Subcutaneous abdominal adipose tissue (tissue), 5 donors: ENCODE data around the gene TMEM121B.

Experiments used
- H3K27ac ChIP-seq: one replicate; pipeline ENCODE4 v1.7.0; 2013; ENCODE audit warnings: low read depth, mild to moderate bottlenecking, inconsistent platforms, low read length, moderate library complexity
- H3K27me3 ChIP-seq, 5 donors: one replicate each; pipeline ENCODE4 v1.7.0; 2013; ENCODE audit warnings: low read length in 5 of 5, inconsistent platforms in 1 of 5; ENCODE audit not compliant: control insufficient read depth in 5 of 5, insufficient read depth in 4 of 5
- H3K36me3 ChIP-seq, 5 donors: one replicate each; pipeline ENCODE4 v1.7.0; 2013; ENCODE audit warnings: low read length in 5 of 5; ENCODE audit not compliant: control insufficient read depth in 5 of 5, insufficient read depth in 5 of 5
- H3K4me1 ChIP-seq, 5 donors: one replicate each; pipeline ENCODE4 v1.7.0; 2013; ENCODE audit warnings: low read length in 5 of 5, mild to moderate bottlenecking in 3 of 5, moderate library complexity in 1 of 5; ENCODE audit not compliant: control insufficient read depth in 5 of 5, insufficient read depth in 5 of 5
- H3K4me3 ChIP-seq, 5 donors: one replicate each; pipeline ENCODE4 v1.7.0; 2013; ENCODE audit warnings: low read length in 5 of 5, low read depth in 1 of 5
- H3K9ac ChIP-seq, 5 donors: one replicate each; pipeline ENCODE4 v1.7.0; 2013; ENCODE audit warnings: low read length in 5 of 5, mild to moderate bottlenecking in 4 of 5, moderate library complexity in 3 of 5
- H3K9me3 ChIP-seq, 5 donors: one replicate each; pipeline ENCODE4 v1.7.0; 2013; ENCODE audit warnings: low read length in 5 of 5; ENCODE audit not compliant: control insufficient read depth in 5 of 5
- donor health status: healthy.
- donor health status: healthy.
- donor health status: healthy.
- donor health status: healthy.
- donor health status: healthy.

The TMEM121B gene

DNA sequence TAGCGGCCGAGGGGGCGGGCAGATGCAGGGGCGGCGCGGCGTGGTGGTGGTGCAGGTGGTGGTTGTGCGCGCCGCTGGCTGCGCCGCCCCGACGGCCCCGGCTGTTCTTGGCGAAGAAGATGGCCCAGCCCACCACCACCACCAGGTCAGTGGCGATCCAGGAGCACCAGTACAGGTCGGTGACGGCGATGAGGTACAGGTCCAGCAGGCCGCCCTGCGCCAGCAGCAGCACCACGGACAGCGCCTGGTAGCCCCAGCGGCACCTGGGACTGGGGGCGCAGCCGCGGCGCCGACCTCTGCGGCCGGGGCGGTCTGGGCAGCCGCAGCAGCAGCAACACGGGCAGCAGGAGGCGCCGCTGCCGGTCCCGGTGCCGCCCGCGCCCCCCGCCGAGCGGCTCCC, 879 bp downstream of the TMEM121B start:
- peaks cover 7 to 23% (median 15%) of the 10 kb centered on the region in 5 donors for H3K27me3 ChIP-seq

DNA sequence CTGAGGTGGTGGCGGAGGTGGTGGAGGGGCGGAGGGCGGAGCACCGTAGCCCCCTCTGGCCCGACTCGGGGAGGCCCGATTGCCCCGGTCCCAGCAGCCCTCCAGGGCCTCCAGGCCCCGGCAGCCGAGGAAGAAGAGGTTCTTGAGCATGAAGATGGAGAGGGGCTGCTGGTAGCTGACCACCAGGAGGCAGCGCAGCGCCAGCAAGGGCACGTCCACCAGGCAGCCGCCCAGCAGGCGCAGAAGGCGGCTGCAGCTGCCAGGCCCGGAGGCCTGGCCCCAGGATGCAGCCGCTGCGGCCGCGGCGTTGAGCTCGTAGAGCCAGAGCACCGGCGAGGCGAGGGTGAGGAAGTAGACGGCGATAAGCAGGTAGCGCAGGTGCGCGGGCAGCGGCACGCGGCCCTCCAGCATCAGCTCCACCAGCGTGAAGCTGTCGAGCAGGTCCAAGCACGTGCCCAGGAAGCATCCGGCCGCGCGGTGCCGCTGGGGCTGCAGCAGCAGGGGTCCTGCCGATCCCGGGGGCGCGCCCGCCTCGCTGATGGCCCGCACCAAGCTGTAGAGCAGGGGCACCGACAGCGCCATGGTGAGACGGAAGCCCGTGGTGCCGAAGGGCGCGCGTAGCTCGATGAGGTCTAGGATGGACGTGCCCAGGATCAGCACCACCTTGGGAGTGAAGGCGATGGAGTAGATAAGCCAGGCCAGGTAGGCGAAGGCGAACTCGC, 1.5 kb downstream of the TMEM121B start:
- Histone ChIP-seq H3K27me3 (peaks cover 7 to 23% (median 15%) of the 10 kb centered on the region in 5 donors), H3K9ac (no peak overlapping the region), H3K27ac (no peak overlapping the region), H3K4me1 (peaks cover 0 to 54% (median 38%) of the 10 kb centered on the region in 5 donors), H3K36me3 (no peaks in the 10 kb centered on the region), H3K4me3 (peak overlapping the region in 1 of 5 donors; percentile 18), H3K9me3 (no peaks in the 10 kb centered on the region)

More for the DNA sequence above, 879 bp downstream of the TMEM121B start:
- H3K4me1 ChIP-seq: peaks cover 0 to 51% (median 38%) of the 10 kb centered on the region in 5 donors
- no peaks in the 10 kb centered on the region for H3K9me3 ChIP-seq
- no peaks in the 10 kb centered on the region for H3K36me3 ChIP-seq
- H3K9ac ChIP-seq: no peak overlapping the region
- peak overlapping the region in 1 of 5 donors; percentile 69 for H3K4me3 ChIP-seq
- no peak overlapping the region for H3K27ac ChIP-seq

DNA sequence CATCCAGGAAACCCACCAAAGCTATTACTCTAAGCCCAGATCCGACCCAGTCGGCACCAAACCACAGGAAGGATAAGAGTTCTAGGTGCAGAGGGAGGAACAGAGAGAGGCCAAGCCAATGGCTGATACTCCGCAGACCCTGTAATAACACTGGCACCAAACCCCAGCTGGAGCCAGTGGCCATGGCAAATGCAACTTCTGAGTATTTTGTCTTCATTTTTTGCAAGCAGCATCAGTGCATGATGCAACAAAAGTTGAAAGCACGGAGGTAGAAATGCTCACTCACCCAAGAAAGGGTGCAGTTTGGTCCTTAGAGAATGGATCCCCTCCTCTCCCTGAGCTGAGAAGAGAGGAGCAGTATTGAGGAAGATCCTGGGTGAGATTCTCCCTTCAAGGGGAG, 2.8 kb downstream of the TMEM121B start:
- no peak overlapping the region for H3K4me3 ChIP-seq
- H3K27me3 ChIP-seq: peaks cover 7 to 21% (median 13%) of the 10 kb centered on the region in 5 donors
- H3K27ac ChIP-seq: no peak overlapping the region
- no peak overlapping the region for H3K9ac ChIP-seq
- H3K4me1 ChIP-seq: peaks cover 0 to 54% (median 38%) of the 10 kb centered on the region in 5 donors
- no peaks in the 10 kb centered on the region for H3K36me3 ChIP-seq
- H3K9me3 ChIP-seq: no peaks in the 10 kb centered on the region

DNA sequence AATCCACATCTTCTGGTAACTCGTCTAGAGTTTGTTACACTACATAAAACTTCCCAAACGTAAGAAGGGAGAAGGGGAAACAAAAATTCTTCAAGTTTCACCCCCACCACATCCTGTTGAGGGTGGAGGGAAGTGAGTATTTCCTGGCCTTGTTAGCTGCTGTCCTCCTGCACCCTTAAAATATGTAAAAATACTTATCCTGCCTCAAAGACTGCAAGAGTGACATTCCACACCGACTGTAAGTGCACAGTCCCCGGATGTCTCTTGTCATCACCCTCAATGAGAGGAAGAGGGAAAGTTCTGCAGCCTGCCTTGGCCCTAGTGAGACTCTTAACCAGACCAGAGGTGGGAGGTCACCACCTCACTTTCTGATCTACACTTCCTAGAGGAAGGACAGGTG, 3.3 kb downstream of the TMEM121B start:
- H3K27ac ChIP-seq: no peak overlapping the region
- H3K4me1 ChIP-seq: peaks cover 0 to 54% (median 38%) of the 10 kb centered on the region in 5 donors
- no peak overlapping the region for H3K9ac ChIP-seq
- peaks cover 7 to 19% (median 12%) of the 10 kb centered on the region in 5 donors for H3K27me3 ChIP-seq
- no peaks in the 10 kb centered on the region for H3K9me3 ChIP-seq
- H3K36me3 ChIP-seq: no peaks in the 10 kb centered on the region
- H3K4me3 ChIP-seq: no peak overlapping the region

DNA sequence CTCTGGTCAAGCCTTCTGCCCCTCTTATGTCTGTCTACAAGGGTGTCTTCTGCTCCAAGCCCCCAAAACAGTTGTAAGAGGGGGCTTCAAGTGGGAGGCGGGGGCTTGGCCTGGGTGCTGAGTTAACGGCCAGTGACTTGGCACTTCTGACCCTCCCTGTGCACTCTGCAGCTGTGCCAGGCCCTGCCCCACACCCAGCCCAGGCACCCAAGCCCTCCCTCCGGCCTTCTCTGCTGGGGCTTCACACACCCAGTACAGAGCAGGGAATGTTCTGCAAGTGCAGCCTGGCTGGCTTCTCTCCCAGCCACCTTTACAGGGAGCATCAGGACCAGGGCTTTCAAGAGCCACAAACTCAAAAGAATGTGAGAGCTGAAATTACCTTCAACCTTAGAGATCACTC, 3.8 kb downstream of the TMEM121B start:
- peaks cover 0 to 54% (median 38%) of the 10 kb centered on the region in 5 donors for H3K4me1 ChIP-seq
- H3K27ac ChIP-seq: no peak overlapping the region
- no peak overlapping the region for H3K9ac ChIP-seq
- H3K4me3 ChIP-seq: no peak overlapping the region
- H3K36me3 ChIP-seq: no peaks in the 10 kb centered on the region
- peaks cover 7 to 18% (median 11%) of the 10 kb centered on the region in 5 donors for H3K27me3 ChIP-seq
- H3K9me3 ChIP-seq: no peaks in the 10 kb centered on the region

DNA sequence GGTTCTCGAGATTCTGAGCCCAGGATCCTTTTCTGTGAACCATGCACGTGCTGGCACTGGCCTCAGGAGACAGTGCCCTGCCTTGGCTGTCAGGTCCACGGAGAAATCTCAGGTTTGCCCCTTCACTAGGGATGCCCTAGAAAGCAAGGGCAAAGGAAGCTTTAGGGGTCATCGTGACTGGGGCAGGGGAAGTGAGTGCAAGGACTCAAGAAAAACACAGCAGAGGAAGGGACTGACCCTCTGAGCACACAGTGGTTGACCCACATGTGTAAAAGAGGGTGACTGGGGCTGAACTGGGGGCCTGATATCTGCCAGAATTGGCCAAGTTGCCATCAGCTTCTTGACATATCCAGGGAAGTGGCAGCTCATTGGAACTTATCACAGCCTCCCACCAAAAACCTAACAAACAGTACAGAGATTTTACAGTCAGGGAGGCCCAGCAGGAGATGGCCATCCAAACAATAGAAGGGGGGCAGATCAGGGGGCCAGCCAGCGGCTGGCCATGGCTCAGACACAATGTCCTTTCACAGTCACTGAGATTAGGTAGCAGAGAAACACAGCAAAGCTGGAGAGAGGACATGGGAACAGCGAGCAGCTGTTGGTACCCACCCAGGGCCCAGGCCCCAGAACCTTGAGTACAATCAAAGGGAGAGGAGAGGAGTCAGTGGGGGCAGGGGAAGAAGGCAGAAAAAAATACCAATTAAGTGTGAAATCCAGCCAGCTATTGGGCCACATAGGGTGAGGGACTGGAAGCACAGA, 4.4 kb downstream of the TMEM121B start:
- Histone ChIP-seq H3K4me1 (peaks cover 0 to 52% (median 35%) of the 10 kb centered on the region in 5 donors), H3K9ac (no peak overlapping the region), H3K27me3 (peaks cover 2 to 11% (median 4%) of the 10 kb centered on the region in 5 donors), H3K4me3 (no peak overlapping the region), H3K36me3 (no peaks in the 10 kb centered on the region), H3K27ac (no peak overlapping the region), H3K9me3 (no peaks in the 10 kb centered on the region)

DNA sequence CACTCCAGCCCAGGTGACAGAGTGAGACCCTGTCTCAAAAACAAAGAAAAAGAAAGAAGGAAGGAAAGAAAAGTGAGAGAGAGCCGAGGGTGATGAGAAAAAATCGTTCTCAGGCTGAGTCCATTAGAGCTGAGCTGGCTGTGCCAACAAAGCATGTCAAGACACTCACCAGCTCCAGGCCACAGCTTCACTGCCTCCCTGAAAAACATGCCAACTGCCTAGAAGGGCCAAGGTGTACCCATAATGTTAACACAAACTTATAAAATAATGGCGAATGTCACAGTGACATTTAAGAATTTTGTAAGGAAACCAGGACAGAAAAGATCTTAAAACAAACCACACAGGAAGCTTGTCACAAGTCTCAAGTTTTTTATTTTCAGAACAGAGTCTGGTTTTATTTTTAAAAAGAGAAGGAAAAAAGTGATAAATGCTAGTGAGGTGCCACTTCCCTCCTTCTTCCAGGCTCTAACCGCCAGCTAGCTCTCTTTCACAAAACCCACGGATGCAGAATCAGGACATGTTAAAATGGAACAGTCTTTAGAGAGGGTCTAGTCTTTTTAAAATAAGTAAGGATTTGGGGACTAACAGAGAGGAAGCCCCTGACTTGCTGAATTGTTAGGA, 5.1 kb downstream of the TMEM121B start:
- Histone ChIP-seq H3K27ac (no peak overlapping the region), H3K9ac (no peak overlapping the region), H3K27me3 (peaks cover 0 to 7% (median 0%) of the 10 kb centered on the region in 5 donors), H3K4me3 (no peak overlapping the region), H3K4me1 (peaks cover 0 to 47% (median 29%) of the 10 kb centered on the region in 5 donors), H3K9me3 (no peaks in the 10 kb centered on the region), H3K36me3 (peaks cover 0 to 6% (median 0%) of the 10 kb centered on the region in 5 donors)

DNA sequence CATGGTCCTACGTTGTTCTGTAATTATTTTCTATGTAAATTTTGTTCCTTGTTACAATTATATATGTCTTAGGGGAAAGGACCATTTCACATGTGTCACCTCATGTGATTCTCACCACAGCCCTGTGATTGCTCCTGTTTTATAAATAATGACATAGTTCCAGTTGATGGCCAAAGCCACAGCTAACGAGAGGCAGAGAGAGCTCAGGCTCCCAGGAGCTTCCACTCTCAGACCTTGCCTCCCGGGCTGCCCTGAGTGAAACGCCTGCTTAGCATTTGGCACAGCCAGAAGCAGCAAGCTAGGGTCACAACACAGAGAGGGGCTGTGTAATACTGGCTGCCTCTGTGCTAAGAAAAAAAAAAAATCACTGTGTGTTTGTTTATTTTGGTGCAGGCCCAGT, 5.9 kb downstream of the TMEM121B start:
- peaks cover 0 to 40% (median 29%) of the 10 kb centered on the region in 5 donors for H3K4me1 ChIP-seq
- no peak overlapping the region for H3K9ac ChIP-seq
- H3K27ac ChIP-seq: no peak overlapping the region
- H3K4me3 ChIP-seq: no peak overlapping the region
- peaks cover 0 to 7% (median 0%) of the 10 kb centered on the region in 5 donors for H3K27me3 ChIP-seq
- H3K9me3 ChIP-seq: no peaks in the 10 kb centered on the region
- H3K36me3 ChIP-seq: peaks cover 0 to 6% (median 0%) of the 10 kb centered on the region in 5 donors

DNA sequence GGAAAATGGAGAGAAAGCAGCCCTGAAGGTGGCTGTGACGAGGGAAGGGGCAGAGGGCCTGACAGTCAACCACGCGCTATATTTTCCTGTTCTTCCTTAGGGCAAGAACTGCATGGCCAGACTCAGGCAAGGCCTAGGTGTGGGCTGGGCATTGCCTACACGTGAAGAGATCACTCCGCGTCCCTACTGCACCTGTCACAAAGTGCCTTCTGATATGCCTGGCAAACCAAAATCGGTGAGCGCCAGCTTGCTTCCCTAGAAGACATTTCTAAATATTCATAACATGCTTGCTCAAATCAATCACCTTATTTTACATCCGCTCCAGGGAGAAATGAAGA, 6.3 kb downstream of the TMEM121B start:
- Histone ChIP-seq H3K4me3 (no peak overlapping the region), H3K9ac (no peak overlapping the region), H3K4me1 (peaks cover 0 to 37% (median 28%) of the 10 kb centered on the region in 5 donors), H3K9me3 (no peaks in the 10 kb centered on the region), H3K36me3 (peaks cover 0 to 9% (median 2%) of the 10 kb centered on the region in 5 donors), H3K27me3 (peaks cover 0 to 7% (median 0%) of the 10 kb centered on the region in 5 donors), H3K27ac (no peak overlapping the region)
